GM21723 (cell line): ENCODE results near the gene CCDC86.

Source experiments
- ATAC-seq: cut with Tn5 transposase; IDR thresholded peaks from one replicate; pipeline ENCODE4 v1.9.1; 2021; ENCODE audit warnings: mild to moderate bottlenecking, moderate library complexity; ENCODE audit not compliant: unreplicated experiment

CCDC86 gene

GRCh38 chr11:60887556-60887955 lies 45.6 kb downstream of the CCDC86 start:
- peak; percentile 68 for ATAC-seq

- no peak for ATAC-seq
These were observed 48.0 kb downstream of the CCDC86 start for GRCh38 chr11:60889869-60890311.

GRCh38 chr11:60890696-60891095 lies 48.8 kb downstream of the CCDC86 start:
- ATAC-seq, result no peak

GRCh38 chr11:60891103-60891741 lies 49.3 kb downstream of the CCDC86 start:
- ATAC-seq, result no peak

DNA sequence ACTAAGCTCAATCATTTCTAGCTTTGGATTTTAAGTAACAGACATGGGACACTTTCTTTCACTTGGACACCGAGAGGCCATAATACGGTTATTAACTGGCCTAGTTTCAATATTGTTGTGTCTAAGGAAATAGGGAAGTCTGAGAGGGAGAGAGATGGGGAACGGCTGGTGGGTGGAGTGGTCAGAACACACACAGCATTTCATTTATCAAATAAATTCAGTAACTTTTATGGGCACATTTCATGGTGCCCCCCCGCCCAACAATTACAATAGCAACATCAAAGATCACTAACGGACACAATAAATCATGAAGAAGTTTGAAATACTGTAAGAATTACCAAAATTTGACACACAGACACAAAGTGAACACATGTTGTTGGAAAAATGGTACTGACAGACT lies 53.8 kb downstream of the CCDC86 start:
- ATAC-seq, result no peak

GRCh38 chr11:60897496-60897895 lies 55.6 kb downstream of the CCDC86 start:
- no peak for ATAC-seq

DNA sequence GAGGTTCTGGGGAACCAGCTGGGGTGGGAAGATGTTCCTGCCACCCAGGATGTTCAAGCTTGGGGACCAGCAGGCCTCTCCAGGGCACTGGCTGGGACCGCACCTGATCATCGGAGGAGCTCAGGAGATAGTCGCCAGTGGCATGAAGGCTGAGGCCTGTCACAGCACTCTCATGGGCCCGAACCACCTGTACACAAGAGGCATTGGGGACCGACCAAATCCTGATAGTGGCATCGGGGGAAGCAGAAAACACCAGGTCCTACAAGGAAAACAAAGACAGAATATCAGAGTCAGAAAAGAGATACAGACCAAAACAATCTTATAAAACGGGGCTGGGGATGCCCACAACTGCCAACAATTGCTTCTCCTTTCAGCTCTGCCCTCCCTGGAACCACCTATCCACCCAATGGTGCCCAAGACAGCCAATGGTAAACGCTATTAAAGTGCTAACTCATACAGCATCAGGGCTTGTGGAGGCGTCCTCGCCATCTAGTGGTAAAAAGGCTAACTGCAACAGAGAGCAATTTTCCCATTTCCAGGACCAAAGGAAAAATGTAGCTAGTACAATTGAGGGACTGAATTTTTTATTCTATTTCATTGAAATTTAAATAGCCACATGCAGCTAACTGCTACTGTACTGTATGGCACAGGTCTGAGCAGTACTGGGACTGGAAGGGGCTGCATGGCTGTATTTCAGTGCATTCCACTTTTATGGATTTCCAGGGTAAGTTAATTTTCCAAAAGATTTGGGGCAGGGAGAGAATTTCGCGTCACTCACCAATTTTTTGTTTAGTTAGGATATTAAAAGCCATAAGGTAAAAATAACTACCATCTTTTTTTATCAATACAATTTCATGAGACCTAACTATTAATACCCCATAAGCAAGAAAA lies 57.4 kb downstream of the CCDC86 start:
- ATAC-seq, result no peak

DNA sequence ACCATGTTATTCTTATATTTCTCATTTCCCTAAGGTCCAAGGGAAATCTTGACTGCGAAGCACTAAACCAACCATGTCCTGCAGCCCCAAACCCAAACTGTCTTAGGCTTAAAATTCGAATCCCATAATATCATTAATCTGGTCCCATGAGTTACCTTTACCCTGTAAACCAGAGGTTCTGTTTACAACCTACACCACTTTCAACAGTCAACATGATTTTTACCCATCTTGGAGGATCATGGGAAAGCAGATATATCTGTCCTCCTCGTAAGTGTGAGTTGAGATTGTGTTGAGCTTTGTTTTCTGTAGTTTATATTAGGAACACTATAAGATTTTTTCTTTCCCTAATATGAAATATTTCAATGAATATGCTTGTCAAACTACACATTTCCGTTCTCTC lies 58.1 kb downstream of the CCDC86 start:
- ATAC-seq, result no peak
